HG03103 (cell line): ENCODE measurements around the gene AQP9.
"Not testable (repeated sequence)": the region's sequence is repeated elsewhere in the genome, so short reads cannot be mapped to it uniquely, and the experiment has no call there.

Experiments used
- ATAC-seq: cut with Tn5 transposase; IDR thresholded peaks from one replicate; pipeline ENCODE4 v1.9.1; 2021; ENCODE audit warnings: low read depth; ENCODE audit not compliant: unreplicated experiment

Gene AQP9, protein sequence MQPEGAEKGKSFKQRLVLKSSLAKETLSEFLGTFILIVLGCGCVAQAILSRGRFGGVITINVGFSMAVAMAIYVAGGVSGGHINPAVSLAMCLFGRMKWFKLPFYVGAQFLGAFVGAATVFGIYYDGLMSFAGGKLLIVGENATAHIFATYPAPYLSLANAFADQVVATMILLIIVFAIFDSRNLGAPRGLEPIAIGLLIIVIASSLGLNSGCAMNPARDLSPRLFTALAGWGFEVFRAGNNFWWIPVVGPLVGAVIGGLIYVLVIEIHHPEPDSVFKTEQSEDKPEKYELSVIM

DNA sequence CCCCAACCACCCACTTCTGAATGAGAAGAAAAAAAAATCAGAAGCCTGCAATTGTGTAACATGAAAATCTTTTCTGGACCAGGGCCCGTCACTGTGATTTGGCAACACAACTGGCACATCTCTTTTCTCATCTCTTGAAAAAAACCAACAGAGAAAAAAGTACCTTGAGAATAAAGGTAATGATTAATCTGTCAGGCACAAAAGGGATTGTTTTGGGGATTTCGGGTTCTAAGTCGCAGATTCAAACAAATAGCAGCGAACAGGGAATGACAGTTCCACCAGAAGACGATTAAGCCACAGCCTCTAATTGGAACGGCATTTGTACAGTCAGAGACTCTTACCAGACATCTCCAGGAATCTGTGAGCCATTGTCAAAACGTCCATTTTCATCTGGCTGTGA is at the start of gene AQP9:
Gene AQP9, plus strand, starts transcription at position 276 of the 400 bp plus-strand sequence. CDS start 185 bp downstream, outside the sequence.
- no peak for ATAC-seq

DNA sequence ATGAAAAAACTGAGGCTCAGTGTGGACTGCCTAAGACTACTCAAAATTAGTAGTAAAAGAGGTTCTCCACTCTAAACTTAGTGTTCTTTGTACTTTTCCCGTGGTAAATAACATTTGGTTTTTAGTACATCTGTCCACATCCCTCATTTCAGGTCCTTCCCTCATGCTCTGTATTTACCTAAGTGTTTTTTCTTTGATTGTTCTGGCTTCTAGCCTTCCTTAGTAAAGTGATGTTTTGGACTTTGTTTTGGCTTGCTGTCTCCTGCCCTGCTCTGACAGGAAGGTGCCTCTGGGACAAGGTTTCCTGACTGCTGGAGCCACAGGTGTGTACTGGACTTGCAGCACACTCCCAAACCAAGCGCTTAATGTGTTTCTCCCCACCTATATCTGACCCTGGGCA is 42.8 kb upstream of the AQP9 start:
- ATAC-seq: no peak

DNA sequence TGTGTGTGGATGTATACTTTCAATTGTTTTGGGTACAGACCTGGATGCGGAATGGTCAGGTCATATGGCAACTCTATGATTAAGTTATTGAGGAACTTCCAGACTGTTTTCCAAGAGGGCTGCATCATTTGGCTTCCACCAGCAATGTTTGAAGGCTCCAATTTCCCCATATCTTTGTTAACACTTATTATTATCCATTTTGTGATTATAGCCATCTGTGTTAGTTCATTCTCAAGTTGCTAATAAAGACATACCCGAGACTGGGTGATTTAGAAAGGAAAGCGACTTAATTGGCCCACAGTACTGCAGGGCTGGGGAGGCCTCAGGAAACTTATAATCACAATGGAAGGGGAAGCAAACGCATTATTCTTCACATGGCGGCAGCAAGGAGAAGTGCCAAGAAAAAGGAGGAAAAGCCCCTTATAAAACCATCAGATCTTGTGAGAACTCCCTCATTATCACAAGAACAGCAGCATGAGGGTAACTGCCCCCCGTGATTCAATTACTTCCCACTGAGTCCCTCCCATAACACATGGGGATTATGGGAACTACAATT is 41.6 kb upstream of the AQP9 start:
- ATAC-seq: no peak

- no peak for ATAC-seq
These were observed 34.7 kb upstream of the AQP9 start for GRCh38 chr15:58103482-58103881.

DNA sequence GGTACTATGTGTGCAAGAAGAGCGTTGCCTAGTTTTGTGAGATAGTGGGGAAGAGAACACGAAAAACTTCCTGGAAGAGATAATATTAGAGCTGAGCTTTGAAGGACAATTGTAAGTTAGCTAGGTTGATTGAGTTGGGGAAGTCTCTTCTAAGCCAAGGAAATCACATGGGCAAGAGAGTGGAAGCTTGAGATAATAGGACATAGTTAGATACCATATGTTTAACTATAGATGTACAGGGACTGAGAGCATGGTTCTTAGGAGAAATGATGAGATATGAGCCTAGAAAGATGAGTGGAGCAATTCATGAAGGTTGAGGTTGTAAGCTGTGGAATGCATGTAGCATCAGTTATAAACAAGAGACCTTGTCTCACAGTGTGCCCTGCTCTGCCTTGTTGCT is 30.1 kb upstream of the AQP9 start:
- no peak for ATAC-seq

DNA sequence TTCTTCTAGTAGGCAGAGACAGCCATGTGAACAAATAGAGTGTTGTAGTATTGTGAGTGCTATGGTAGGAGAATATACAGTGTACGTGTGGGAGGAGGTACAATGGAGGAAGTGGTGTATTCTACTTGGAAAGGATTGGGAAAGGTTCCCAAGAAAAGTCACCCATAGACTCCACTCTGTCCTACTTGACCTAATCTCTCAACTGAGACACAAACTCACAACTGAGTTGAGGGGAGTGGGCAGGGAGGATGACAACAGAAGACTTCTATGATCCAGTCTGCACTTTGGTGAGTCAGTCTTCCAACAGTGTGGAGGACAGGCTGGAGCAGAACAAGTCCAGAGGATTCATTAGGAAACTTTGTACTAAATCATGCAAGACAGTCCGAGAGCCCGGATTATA is 28.8 kb upstream of the AQP9 start:
- ATAC-seq: no peak

DNA sequence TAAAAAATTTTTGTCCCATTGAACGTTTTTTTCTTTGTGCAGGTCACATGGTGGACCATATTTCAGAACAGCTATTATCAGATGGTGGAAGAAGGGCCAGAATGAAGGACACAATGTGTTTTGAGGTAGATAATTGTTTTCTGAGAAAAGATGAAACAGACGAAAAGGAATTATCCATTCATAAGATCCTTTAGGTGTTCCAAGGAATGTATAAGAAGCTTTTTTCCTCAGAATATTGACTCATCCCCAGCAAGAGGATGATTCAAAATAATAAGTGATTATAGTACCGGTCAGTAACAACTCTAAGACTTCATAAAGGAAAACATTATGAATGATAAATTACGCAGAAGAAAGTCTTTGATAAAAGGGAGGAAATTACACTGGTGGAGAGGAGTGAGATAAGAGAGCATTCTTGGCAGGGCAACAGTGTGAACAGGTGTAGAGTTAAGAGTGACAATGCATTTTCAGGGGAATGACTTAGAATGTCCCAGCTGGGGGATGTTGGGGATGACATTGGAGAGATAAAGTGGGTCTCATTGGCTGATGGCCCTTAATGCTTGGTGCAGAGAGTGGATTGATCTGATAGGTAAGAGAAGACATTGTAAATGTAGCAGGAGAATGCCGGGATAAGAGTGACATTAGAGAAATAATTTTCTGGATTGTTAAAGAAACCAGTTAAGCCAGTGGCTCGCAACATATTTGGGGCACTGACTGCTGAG is 27.0 kb upstream of the AQP9 start:
- no peak for ATAC-seq

- ATAC-seq: no peak
These were observed 26.5 kb upstream of the AQP9 start for GRCh38 chr15:58111718-58112104.

DNA sequence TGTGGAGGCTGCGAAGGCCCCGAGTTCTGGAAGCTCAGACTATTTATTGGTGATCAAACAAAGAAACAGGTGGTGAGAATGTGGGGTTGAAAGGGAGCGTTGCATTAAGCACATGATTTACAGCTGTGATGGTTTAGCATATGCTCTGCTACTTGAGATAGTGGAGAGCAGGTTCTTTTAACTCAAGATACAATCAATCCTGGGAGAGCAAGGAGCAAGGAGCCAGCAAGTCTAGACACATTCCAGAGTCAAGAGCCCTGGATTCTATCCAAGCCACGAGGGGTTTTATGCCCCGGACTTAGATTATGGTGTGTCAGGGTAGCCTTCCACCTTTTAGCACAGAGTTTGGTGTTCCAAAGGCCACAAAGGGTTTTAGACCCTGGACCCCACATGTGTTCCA is 24.8 kb upstream of the AQP9 start:
- ATAC-seq: not testable (repeated sequence)

GRCh38 chr15:58114388-58114787 is 23.8 kb upstream of the AQP9 start:
- no peak for ATAC-seq

DNA sequence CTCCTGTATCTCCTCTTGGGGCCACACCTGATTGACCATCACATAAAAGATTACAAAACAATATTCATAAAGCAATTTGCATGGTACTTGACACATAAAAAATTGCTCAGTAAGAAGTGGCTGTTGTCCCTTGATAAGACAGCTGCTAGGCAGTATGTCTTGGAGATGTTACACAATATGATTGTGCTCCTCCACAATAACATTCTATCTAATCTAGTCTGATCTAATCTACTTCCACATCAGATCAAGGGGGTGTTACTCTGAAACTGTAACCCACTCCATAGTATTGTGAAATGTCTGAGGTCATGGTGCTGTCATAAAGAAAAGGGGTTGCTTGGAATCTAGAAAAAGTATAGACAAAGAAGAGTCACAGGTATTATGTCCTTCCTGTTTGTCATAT is 23.4 kb upstream of the AQP9 start:
- no peak for ATAC-seq

- ATAC-seq: no peak
These were observed 22.5 kb upstream of the AQP9 start for GRCh38 chr15:58115692-58116091.

GRCh38 chr15:58117619-58118018 is 20.6 kb upstream of the AQP9 start:
- ATAC-seq: no peak

DNA sequence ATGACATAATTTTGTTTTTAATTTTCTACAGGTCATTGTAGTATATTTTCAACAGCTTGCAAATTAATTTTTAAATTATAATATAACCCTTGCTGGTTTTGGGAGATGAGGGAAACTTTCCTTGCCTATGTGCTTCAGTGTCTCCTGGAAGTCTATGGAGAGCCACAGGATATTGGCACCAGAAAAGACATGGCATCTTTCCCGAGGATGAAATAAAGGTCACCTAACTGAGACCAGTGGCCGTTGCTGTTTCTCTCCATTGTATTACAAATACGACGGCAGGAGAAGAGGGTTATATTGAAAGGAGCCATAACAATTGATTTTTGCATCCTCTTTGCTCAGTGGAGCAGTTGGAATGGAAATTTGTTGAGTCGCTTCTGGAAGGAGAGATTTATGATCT is 19.9 kb upstream of the AQP9 start:
- ATAC-seq: no peak

GRCh38 chr15:58119016-58119415 is 19.2 kb upstream of the AQP9 start:
- no peak for ATAC-seq

DNA sequence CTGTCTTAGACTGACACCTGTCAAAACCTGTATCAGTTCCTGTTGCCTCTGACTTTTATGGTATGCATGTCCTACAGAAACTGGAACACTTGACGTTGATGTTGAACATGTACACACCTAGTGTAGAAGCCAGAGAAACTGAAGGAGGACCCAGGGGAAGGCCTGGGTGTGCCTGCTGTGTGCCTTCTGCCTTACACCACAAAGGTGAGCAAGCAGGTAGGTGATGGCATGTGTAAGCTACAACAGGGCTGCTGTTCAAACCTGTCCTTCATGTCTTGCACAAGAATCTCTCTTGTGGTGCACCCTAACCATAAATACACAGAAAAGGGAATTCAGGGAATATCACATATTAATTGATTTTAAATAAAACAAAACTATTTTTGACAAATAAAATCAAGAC is 13.6 kb upstream of the AQP9 start:
- ATAC-seq: no peak

DNA sequence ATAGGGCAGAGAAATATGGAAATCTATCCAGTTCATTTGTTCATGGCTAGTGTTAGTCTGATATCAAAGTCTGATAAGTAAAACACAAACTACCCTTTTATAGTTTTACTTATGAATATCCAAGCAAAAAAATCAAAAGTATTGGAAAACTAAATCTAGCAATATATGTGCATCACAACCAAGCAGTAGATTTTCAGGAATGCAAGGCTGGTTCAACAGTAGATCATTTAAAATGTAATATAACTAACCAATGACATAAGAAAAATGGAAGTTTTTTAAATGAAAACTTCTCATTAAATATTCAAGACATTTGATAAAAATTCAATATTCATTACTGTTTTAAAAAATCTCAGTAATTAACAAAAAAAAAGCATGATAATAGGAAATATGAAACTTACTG is 12.8 kb upstream of the AQP9 start:
- no peak for ATAC-seq

- ATAC-seq: no peak
These were observed 3.3 kb upstream of the AQP9 start for GRCh38 chr15:58134886-58135285.

GRCh38 chr15:58135511-58136174 is 2.5 kb upstream of the AQP9 start:
- ATAC-seq: no peak

- ATAC-seq: no peak
These were observed 1.4 kb upstream of the AQP9 start for GRCh38 chr15:58136731-58137130.

GRCh38 chr15:58137686-58138085 is 495 bp upstream of the AQP9 start:
- ATAC-seq: no peak
